ENCODE results near the gene MCFD2. TPM values are rescaled to one million over a fixed set of nuclear protein-coding genes. Genes with fewer than 3 reads are reported as not detected.

MCFD2 gene
- total RNA-seq, 4 donors from 2014 or later: 21.5 to 60.4 (median 49.2) TPM

DNA sequence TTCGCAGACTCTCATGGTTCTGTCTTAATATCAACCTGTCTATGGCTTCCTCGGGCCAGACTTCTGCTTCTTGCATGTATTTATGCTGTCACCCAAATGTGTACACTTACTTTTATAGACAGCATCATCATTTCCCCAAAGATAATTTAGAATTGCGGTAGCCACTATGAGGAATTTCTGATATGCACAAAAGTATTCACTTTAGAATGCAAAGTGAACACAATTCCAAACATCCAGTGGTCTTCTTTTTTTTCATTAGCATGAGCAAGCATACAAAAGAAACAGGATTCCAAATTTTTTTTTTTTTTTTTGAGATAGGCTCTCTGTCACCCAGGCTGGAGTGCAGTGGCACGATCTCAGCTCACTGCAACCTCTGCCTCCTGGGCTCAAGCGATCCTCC, 21.0 kb upstream of the MCFD2 start:
- TF ChIP-seq POLR2A (IDR thresholded peaks at IDR 0.05): no peak
- TF ChIP-seq, protein P1, sequence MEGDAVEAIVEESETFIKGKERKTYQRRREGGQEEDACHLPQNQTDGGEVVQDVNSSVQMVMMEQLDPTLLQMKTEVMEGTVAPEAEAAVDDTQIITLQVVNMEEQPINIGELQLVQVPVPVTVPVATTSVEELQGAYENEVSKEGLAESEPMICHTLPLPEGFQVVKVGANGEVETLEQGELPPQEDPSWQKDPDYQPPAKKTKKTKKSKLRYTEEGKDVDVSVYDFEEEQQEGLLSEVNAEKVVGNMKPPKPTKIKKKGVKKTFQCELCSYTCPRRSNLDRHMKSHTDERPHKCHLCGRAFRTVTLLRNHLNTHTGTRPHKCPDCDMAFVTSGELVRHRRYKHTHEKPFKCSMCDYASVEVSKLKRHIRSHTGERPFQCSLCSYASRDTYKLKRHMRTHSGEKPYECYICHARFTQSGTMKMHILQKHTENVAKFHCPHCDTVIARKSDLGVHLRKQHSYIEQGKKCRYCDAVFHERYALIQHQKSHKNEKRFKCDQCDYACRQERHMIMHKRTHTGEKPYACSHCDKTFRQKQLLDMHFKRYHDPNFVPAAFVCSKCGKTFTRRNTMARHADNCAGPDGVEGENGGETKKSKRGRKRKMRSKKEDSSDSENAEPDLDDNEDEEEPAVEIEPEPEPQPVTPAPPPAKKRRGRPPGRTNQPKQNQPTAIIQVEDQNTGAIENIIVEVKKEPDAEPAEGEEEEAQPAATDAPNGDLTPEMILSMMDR (IDR thresholded peaks at IDR 0.05): no peak
- Histone ChIP-seq H3K27ac (no peak overlapping the region), H3K27me3 (no peaks in the 10 kb centered on the region), H3K4me3 (no peak overlapping the region), H3K36me3 (no peaks in the 10 kb centered on the region), H3K4me1 (peaks cover 0 to 15% (median 0%) of the 10 kb centered on the region in 4 donors), H3K9me3 (no peaks in the 10 kb centered on the region)
- peak in 1 of 3 donors; percentile 3 for DNase-seq

DNA sequence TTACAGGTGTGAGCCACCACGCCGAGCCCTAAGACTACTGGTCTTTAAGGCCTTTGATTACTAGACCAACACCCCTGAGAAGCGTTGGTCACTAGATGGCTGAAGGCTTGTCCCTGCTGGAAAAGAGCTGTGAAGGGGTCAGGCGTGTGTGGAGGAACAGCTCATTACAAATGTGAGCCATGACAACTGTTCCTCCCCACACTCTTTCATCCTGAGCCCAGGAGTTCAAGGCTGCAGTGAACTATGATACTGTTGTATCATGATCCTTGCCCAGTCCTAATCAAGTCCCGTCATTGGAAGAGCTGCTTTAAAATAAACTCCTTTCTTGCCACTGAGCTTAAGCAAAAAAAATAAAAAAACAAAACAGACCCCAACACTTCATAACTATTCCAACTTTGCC, 19.5 kb upstream of the MCFD2 start:
- H3K4me1 ChIP-seq: peaks cover 0 to 8% (median 0%) of the 10 kb centered on the region in 4 donors
- H3K4me3 ChIP-seq: no peak overlapping the region
- no peak for TF ChIP-seq POLR2A (IDR thresholded peaks at IDR 0.05)
- TF ChIP-seq, protein P1 (IDR thresholded peaks at IDR 0.05): no peak
- H3K9me3 ChIP-seq: no peaks in the 10 kb centered on the region
- peak in 1 of 3 donors; percentile 36 for DNase-seq
- H3K27me3 ChIP-seq: no peaks in the 10 kb centered on the region
- no peak overlapping the region for H3K27ac ChIP-seq
- no peaks in the 10 kb centered on the region for H3K36me3 ChIP-seq

DNA sequence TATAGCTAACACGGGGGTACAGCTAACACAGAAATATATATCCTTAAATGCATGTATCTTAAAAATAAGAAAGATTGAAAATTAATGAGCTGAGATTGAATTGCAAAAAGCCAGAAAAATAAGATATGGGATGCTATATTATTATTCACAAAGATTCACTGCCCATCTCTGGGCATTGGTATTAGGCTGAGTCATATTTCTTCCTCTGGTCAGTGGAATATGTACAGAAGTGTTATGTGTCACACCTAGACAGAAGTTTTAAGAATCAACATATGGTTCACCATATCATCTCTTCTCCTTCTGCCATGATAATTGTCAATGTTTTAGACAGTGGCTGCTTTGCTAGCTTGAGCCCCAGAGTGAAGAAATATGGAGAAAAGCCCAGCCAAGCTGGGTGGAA, 14.0 kb upstream of the MCFD2 start:
- DNase-seq: no peak
- H3K4me3 ChIP-seq: no peak overlapping the region
- no peaks in the 10 kb centered on the region for H3K4me1 ChIP-seq
- TF ChIP-seq, protein P1 (IDR thresholded peaks at IDR 0.05): no peak
- TF ChIP-seq POLR2A (IDR thresholded peaks at IDR 0.05): no peak
- H3K27ac ChIP-seq: no peak overlapping the region
- H3K9me3 ChIP-seq: no peaks in the 10 kb centered on the region
- H3K27me3 ChIP-seq: no peaks in the 10 kb centered on the region
- no peaks in the 10 kb centered on the region for H3K36me3 ChIP-seq

DNA sequence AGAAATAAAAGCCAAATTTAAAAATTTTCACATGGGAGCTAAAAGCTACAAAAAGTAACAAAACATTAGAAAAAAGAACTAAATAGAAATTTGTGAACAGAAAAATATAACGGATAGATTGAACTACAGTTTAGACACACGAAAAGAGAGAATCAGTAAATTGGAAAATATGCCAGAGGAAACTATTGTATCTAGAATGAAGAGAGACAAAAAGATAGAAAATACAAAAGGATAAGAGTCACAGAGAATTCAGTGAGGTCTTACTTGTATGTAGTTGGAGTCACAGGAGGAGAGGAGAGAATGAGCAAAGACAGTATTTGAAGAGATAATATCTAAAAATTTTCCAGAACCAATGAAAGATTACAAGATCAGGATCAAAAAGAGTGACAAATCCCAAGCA, 11.3 kb upstream of the MCFD2 start:
- TF ChIP-seq, protein P1 (IDR thresholded peaks at IDR 0.05): no peak
- TF ChIP-seq POLR2A (IDR thresholded peaks at IDR 0.05): no peak
- Histone ChIP-seq H3K4me1 (peaks cover 0 to 9% (median 0%) of the 10 kb centered on the region in 4 donors), H3K27ac (no peak overlapping the region), H3K27me3 (no peaks in the 10 kb centered on the region), H3K36me3 (no peaks in the 10 kb centered on the region), H3K9me3 (no peaks in the 10 kb centered on the region), H3K4me3 (no peak overlapping the region)
- DNase-seq: no peak

DNA sequence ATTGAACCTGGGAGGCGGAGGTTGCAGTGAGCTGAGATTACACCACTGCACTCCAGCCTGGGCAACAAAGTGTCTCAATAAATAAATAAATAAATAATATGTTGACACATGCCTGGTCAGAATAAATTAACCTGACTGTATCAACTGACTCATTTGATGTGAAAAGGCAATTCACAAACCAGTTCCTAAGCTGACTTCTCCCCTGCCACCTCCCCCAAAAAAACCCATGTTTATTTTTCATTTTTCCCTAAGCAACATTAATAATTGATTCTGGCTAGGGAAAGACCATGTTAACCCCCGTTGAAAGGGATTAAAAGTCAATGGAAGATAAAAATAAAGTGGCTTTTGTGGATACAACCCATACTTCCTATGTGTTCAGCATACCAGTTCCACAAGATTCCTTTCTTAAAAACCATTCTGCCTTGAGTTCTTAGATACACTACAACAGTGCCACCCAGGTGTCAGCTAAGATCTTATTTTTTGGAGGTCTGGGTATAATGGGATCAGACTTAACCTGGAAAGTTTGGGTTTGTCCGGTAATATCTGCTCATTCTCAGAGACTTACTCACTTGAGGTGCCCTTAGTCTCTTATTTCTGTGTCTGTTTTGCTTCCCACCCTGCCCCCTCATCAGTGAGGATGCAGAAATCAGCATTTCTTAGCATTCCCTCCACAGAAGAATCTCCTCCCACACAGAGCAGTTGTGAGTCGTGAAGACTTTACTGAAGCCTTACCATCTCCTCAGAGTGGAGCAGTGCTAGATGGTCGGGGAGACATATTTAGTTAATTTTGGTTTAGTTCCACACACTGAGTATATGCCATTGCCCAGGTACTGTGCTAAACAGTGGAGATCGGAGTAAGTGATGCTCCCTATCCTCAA, 10.1 kb upstream of the MCFD2 start:
- Histone ChIP-seq H3K27ac (no peak overlapping the region), H3K4me1 (peaks cover 0 to 9% (median 0%) of the 10 kb centered on the region in 4 donors), H3K36me3 (no peaks in the 10 kb centered on the region), H3K9me3 (no peaks in the 10 kb centered on the region), H3K4me3 (no peak overlapping the region), H3K27me3 (no peaks in the 10 kb centered on the region)
- TF ChIP-seq, protein P1 (IDR thresholded peaks at IDR 0.05): no peak
- TF ChIP-seq POLR2A (IDR thresholded peaks at IDR 0.05): no peak
- peak in 1 of 3 donors; percentile 9 for DNase-seq
